ENCODE data around the gene MVD. TPM values are rescaled to one million over a fixed set of nuclear protein-coding genes. Genes with fewer than 3 reads are reported as not detected.
A peak's percentile ranks its signal among the peaks of the same experiment; 100 is the strongest.

The MVD gene
- total RNA-seq, 1 donor from 2014 or later: 196 TPM

DNA sequence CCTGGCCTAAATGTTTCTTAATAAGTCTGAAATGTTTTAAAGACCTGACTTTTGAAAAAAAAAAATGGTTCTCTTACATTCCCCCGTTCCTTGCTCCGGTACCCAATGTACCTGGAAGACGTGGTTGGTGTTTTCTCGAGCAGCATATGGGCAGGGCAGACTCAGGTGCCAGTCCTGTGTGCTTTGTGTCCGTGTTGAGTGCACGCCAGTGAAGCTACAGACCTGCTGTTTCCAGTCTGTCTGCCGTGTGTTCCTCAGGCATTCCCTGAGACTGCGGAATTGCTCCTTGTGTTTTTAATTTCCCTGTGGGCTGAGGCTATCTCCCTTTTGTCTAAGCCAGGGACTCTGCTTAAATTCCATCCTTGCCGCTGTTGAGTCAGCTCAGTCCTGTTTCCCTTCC is 36.2 kb downstream of the MVD start:
- Mint-ChIP-seq H3K36me3 (ENCODE audit: low read depth) (no peaks in the 10 kb centered on the region), H3K27ac (ENCODE audit: unreplicated experiment) (no peak overlapping the region), H3K4me1 (no peaks in the 10 kb centered on the region), H3K4me3 (no peak overlapping the region), H3K9me3 (no peaks in the 10 kb centered on the region), H3K27me3 (ENCODE audit: low read depth) (no peaks in the 10 kb centered on the region)
- no peak for DNase-seq (ENCODE audit: low read depth, low spot score)
- TF ChIP-seq, protein P1, sequence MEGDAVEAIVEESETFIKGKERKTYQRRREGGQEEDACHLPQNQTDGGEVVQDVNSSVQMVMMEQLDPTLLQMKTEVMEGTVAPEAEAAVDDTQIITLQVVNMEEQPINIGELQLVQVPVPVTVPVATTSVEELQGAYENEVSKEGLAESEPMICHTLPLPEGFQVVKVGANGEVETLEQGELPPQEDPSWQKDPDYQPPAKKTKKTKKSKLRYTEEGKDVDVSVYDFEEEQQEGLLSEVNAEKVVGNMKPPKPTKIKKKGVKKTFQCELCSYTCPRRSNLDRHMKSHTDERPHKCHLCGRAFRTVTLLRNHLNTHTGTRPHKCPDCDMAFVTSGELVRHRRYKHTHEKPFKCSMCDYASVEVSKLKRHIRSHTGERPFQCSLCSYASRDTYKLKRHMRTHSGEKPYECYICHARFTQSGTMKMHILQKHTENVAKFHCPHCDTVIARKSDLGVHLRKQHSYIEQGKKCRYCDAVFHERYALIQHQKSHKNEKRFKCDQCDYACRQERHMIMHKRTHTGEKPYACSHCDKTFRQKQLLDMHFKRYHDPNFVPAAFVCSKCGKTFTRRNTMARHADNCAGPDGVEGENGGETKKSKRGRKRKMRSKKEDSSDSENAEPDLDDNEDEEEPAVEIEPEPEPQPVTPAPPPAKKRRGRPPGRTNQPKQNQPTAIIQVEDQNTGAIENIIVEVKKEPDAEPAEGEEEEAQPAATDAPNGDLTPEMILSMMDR (conservative IDR thresholded peaks at IDR 0.05): no peak

- Mint-ChIP-seq H3K9me3 (no peaks in the 10 kb centered on the region), H3K27me3 (ENCODE audit: low read depth) (no peaks in the 10 kb centered on the region), H3K4me3 (no peak overlapping the region), H3K4me1 (no peaks in the 10 kb centered on the region), H3K27ac (ENCODE audit: unreplicated experiment) (no peak overlapping the region), H3K36me3 (ENCODE audit: low read depth) (no peaks in the 10 kb centered on the region)
- DNase-seq (ENCODE audit: low read depth, low spot score): no peak
- TF ChIP-seq, protein P1 (conservative IDR thresholded peaks at IDR 0.05): no peak
These were observed 37.8 kb downstream of the MVD start for GRCh38 chr16:88624977-88625576.

DNA sequence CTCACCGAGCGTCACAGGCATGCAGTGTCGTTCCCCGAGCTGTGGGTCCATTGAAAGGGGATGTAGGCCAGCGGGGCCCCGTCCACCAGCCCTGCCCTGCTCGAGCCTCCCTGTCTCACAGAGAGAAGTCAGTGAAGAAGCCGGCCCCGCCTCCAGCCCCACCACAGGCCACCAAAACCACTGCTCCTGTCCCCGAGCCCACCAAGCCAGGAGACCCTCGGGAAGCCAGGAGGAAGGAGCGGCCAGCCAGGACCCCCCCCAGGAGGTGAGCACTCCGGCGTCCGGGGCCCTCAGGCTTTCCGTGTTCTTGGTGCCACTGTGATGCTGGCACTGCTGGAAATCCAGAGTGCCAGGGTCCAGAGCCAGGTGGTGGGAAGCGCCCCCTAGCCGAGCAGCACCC is 38.4 kb downstream of the MVD start:
- TF ChIP-seq, protein P1 (conservative IDR thresholded peaks at IDR 0.05): no peak
- no peak overlapping the region for H3K27ac Mint-ChIP-seq (ENCODE audit: unreplicated experiment)
- no peaks in the 10 kb centered on the region for H3K27me3 Mint-ChIP-seq (ENCODE audit: low read depth)
- no peak for DNase-seq (ENCODE audit: low read depth, low spot score)
- no peak overlapping the region for H3K4me3 Mint-ChIP-seq
- H3K4me1 Mint-ChIP-seq: no peaks in the 10 kb centered on the region
- no peaks in the 10 kb centered on the region for H3K9me3 Mint-ChIP-seq
- no peaks in the 10 kb centered on the region for H3K36me3 Mint-ChIP-seq (ENCODE audit: low read depth)

- Mint-ChIP-seq H3K36me3 (ENCODE audit: low read depth) (no peaks in the 10 kb centered on the region), H3K4me1 (peaks cover 2% of the 10 kb centered on the region), H3K27me3 (ENCODE audit: low read depth) (no peaks in the 10 kb centered on the region), H3K27ac (ENCODE audit: unreplicated experiment) (peak overlapping the region; percentile 12), H3K4me3 (no peak overlapping the region), H3K9me3 (no peaks in the 10 kb centered on the region)
- TF ChIP-seq, protein P1 (conservative IDR thresholded peaks at IDR 0.05): no peak
- no peak for DNase-seq (ENCODE audit: low read depth, low spot score)
These were observed 39.0 kb downstream of the MVD start for GRCh38 chr16:88623858-88624257.

DNA sequence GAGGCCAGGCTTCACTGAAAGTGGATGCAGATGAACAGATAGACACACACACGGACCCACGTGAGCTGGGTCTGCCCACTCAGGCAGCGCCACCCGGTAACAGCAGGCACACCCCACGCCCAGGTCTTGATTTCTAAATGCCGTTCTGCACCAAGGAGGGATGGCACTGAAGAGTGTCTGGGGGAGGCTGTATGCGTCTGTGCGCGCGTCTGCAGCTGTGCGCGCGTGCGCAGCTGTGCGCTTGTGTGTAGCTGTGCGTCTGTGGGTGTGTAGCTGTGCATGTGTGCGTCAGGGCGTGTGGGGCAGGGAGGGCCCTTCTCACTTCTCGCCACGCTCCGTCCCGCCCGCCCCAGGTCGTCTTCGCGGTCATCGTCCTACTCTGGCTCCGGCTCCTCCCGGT is 40.0 kb downstream of the MVD start:
- H3K36me3 Mint-ChIP-seq (ENCODE audit: low read depth): no peaks in the 10 kb centered on the region
- no peak overlapping the region for H3K4me3 Mint-ChIP-seq
- no peak for DNase-seq (ENCODE audit: low read depth, low spot score)
- H3K9me3 Mint-ChIP-seq: no peaks in the 10 kb centered on the region
- H3K4me1 Mint-ChIP-seq: peaks cover 9% of the 10 kb centered on the region
- TF ChIP-seq, protein P1 (conservative IDR thresholded peaks at IDR 0.05): no peak
- no peaks in the 10 kb centered on the region for H3K27me3 Mint-ChIP-seq (ENCODE audit: low read depth)
- H3K27ac Mint-ChIP-seq (ENCODE audit: unreplicated experiment): no peak overlapping the region
